HG02623 (cell line): ENCODE results near the gene WBP1L.

Source experiments
- ATAC-seq: cut with Tn5 transposase; IDR thresholded peaks from one replicate; pipeline ENCODE4 v1.9.1; 2021; ENCODE audit warnings: moderate library complexity; ENCODE audit not compliant: unreplicated experiment

The WBP1L gene

DNA sequence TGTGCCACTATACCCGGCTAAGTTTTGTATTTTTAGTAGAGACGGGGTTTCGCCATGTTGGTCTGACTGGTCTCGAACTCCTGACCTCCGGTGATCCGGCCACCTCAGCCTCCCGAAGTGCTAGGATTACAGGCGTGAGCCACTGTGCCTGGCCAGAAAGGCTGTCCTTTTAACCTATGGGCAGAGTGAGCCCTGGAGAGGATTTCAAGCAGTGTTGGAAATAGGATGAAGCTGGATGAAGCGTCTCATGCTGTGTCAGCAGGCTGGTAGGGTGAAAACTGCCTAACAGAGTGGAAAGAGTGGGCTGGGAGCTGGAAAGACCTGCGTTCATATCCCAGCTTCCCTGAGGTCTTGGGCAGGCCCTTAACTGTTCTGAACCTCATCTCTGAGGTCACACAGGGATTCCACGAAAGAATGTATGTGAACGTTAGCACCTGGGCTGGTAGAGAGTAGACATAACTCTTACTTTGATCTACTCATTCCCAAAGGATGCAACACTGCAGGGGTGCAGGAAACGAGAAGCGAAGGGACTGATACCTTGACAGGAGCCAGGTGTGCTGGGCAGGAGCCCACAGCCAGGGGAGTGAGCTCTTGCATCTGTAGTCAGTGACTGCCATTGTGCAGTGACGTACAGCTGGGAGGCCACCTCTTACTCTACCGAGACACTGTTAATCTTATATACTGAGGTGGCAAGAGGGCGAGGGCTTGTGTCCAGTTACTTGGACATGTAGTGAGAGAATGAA, 34.1 kb downstream of the WBP1L start:
- no peak for ATAC-seq

DNA sequence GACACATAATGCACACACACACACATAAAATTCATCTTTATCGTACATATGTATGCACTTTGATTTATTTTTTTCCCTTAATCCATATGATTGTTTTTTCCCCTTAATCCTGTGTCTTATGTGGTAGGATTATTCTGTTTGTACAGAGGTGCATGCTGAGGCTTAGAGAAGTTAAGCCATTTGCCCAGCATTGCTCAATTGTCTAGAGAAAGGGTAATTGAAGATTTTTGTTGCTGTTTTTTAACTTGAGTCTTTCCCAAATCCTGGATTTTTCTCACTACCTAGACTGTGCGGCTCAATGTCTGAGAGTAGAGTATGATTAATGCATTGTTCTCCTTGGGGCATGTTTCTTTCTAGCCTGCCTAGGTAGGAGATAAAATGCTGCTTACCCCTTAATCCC, 35.0 kb downstream of the WBP1L start:
- no peak for ATAC-seq

DNA sequence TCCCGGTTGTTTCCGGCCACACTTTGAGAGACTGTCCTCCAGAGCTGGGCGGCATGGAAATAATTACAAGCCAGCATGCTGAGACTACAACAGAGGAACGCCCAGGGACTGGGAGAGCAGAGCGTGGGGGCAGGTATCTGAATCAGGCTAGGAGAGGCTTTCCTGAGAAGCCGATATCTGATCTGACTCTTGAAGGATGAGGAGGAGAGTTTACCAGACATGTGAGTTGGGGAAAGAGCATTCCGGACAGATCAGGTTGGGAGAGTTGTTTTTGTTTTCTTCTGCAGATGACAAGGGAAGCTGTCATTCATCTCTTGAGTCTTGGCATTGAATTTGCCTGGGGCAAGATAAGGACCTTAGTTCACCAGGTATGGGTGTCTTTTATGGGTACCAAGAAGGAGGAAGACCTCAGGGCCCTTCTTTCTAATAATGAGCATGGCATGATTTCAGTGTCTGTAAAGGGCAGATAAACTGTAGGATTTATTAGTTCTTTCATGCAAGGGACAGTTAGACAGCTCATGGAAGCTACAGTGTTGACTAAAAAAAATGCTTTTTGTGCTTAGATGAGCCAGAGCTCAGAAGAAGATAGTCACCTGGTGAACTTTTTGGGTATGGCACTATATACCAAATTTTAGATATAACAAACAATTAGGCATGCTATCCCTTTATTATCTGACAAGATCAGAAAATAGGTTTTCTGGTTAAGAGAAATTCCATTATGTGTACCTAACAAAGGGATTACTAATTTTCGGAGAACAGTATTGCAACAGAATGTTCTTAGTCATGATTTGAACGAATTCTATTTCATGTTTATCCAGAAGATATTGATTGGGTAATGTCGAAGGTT, 36.2 kb downstream of the WBP1L start:
- ATAC-seq = no peak

DNA sequence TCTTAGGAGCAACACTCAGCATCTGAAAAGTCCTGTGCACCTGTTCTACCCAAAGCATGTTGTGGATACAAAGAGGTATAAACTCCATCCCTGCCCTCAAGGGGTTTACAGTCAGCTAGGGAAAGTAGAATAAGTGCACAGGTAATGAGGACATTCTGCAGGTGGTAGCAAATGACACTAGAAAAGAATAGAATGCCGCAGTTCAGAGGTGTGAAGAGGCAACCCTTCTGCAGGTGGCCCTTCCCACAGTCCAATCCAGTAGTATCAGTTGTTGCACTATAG, 36.7 kb downstream of the WBP1L start:
- no peak for ATAC-seq

DNA sequence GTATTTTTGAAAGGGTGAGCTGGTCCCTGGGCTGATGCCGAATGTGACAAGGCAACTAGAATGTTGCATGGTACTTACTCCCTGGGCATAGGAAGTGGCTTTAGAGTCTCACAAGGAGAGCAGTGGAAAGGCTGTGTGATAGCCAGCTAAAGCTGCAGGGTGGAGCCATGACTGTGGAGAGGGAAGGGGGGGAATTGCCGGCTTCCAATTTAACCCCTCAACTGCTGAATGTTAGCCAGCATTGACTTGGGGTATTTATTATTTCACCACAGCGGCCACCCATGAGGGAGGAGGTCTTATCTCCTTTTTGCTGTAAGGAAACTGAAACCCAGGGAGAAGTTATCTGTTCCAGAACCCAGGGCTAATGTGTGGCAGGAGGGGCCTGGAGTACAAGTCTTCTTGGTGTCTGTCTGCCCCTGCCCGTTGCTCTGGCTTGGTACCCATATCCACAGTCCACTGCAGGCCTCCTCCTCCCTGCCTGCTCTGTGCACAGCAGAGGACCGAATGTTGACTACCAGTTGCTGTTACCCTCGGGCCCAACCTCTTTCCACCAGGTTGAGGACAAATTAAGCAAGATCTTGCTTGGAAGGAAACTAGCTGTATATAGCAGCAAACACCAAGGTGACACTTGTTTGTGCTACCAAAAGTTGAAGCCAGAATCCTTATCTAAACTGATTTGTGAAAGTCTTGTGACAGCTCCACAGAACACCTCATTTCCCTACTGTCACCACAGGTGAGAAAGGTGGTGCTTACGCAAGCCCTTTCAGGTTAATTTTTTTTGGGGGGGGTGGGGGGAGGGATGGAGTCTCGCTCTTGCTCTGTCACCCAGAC, 37.6 kb downstream of the WBP1L start:
- ATAC-seq = no peak

DNA sequence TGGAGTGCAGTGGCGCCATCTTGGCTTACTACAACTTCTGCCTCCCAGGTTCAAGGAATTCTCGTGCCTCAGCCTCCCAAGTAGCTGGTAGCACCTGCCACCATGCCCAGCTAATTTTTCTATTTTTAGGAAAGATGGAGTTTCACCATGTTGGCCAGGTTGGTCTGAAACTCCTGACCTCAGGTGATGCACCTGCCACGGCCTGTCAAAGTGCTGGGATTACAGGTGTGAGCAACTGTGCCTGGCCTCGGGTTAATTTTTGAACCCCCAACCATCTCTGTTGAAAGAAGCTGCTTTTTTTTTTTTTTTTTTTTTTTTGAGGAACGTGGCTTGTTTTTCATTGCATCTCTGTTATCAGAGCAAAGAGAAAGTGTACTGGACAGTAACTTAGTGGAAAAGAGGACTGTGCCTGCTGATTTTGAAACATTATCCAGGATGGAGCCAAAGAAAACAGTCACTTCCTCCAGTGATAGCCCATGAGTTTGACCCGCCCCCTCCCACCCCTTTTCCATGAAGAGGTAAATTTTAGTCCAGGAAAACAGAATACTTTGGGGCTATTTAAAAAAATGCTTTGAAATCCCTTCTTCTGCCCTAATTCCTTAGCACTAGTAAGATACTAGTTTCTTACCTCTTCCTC, 38.3 kb downstream of the WBP1L start:
- no peak for ATAC-seq

DNA sequence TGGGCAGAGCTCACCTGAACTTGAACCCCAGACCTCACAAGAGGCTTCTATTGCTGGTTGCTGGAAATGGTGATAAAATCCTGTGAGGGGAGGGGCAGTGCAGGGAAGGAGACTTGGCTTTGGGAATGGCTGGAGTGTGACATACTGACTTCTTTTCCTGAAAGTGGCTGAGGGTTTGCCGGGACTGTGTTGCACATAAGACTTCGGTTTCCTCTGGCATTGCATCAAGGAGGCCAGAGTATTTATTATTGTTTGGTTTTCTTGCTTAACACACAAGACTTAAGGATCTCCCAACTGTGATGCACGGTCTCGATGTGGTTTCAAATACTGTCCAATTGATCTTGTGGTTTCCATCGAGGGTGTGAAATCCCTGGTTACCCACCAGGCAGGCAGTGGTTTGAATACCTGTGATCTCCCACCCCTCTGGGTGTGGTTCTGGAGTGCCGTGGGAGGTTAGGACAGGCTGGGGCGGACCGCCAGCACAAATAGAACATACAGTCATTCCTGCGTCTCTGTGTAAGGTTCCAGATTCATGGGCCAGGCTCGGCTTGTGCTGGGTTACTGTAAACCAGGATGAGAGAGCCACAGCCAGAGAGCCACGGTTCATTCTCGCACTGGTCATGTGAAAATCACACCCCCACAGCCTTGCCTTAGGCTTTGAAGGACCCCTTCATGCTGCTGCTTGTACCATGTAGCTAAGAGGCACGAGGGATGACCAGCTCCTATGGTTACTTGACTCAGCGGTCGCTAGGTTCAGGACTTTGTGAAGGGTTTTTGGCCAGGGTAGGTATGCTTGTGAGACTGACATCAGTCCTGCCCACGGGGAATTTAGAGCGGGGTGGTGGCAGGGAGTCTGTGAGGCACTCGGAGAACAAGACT, 39.2 kb downstream of the WBP1L start:
- no peak for ATAC-seq

DNA sequence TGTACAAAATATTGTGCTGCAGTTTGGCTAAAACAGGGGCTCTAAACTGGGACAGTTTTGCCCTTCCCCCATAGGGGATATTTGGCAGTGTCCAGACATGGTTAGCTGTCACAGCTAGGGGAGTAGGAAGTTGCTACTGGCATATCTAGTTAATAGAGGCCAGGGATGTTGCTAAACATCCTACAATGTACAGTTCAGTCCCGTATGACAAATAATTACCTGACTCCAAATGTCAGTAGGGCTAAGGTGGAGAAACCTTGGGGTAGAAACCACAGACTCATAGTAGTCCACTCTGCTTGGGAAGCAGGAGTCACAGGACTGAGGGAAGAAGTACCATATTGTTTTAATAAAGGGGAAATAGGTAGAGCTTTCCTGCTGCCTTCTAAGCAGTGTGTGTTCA, 39.8 kb downstream of the WBP1L start:
- no peak for ATAC-seq

DNA sequence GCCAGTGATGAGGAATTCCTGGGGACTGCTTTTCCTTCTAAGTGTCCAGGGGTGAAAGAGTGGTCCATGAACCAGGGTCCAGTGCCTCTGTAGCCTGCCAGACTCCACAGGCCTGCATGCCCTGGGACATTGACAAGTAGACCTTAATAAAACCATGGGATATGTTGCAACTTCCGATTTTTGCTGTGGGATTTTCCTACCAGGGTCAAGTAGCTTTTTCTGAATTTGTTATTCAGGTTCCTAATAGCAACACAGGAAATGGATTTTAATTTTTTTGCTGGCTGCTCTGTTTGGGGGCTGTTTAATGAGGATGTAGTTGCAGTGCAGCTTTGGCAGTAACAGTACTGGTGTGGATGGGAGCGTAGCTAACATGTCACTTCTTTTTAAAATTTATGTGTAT, 42.1 kb downstream of the WBP1L start:
- ATAC-seq = no peak

DNA sequence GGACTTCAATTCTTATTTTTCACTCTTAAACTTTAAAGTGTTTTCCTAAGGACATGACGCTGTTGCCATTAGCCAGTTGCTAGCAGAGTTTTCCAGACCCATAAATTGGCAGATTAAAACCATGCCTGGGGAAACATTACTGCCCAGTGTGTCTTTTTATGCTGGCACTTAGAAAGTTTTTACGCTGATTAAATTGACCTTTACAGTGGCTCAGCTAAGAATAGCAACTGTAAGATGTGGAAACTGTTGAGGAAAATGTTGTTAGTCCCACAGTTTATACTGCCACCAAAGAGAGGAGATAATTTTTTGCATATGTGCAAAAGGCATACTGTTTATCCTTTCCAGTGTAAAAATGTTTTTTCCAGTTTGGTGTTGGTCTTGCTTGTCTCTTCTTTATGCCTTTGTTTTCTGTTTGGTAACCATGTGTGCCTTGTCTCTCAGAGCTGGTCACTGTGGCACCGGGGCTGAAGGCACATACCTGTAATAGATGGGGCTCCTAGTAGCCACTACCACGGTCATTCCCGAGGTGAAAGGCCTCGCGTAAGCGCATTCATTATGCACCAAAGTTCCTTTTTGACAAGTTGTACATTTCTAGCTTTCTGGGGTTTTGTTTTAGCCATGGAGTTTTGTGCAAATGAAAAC, 48.1 kb downstream of the WBP1L start:
- no peak for ATAC-seq

DNA sequence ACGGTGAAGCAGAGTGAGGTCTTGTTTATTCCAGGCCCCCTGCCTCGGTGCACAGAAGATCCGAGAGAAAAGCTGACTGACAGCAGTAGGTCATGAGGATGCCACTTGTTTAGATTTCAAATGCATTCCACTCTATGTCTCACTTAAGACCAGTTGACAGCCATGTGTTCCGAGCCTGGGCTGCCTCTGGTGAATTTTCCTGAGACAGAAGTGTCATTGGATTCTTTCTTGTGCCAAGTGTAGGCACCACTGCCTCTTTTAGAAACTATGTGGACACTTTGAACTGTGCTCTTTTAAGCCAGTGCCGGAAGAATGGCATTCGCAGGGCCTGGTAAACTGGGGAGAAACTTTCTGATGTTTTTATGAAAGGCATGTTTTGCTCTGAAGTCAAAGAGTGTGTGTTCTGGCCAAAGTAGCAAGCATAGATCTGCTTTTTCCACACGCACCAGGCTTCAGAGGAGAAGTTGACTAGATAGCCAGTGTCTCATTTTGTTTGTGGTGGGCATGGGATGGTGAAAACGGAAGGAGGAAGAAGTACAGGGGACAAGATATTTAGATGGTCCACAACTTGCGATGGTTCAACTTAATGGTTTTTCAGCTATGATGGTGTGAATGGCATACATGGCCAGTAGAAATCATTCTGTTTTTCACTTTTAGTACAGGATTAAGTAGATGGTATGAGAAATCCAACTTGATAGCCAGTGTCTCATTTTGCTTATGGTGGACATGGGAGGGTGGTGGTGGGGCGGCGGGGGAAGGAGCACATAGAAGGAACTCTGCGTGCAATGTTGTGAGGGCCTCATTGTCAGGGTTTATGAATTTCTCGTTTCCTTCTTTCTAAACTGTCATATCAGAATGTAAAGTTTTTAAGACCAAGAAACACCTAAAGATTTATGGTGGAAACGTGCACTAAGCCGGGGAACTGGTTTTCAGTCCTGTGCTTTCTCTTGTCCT, 52.0 kb downstream of the WBP1L start:
- ATAC-seq = peak; percentile 20

DNA sequence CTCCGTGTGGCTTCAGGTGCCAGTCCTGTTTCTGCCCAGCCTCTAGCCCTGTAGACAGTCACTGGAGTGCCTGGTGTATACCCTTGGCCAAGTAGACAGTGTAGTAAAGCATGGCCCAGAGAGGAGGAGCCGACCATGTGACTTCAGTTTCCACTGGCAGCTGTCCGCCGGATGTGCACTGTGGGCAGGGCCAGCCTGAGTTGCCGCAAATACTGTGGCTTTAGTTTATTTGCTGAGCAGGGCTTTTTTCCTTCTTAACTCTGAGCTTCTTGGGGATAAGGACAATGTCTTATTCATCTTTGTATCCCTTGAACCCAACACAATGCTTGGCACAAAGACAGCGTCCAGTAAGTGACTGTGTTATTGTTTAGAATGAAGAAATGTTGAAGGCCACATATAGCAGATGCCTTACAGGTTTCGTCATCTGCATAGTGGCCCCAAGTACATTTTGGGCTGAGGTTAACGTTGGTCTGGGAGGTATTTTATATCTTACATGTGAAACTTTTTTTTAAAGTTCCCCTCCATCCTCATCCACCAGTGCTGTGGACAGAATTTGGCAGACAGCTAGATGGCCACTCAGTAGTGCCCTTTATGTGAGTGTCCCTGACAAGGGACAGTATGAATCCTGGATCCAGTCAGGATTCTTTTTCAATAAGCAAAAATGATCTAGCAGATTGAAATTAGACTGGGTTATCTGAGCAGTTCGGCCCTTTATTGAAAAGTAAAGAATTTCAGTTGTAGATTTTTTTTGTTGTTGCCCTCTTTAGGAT, 52.8 kb downstream of the WBP1L start:
- peak; percentile 97 for ATAC-seq

DNA sequence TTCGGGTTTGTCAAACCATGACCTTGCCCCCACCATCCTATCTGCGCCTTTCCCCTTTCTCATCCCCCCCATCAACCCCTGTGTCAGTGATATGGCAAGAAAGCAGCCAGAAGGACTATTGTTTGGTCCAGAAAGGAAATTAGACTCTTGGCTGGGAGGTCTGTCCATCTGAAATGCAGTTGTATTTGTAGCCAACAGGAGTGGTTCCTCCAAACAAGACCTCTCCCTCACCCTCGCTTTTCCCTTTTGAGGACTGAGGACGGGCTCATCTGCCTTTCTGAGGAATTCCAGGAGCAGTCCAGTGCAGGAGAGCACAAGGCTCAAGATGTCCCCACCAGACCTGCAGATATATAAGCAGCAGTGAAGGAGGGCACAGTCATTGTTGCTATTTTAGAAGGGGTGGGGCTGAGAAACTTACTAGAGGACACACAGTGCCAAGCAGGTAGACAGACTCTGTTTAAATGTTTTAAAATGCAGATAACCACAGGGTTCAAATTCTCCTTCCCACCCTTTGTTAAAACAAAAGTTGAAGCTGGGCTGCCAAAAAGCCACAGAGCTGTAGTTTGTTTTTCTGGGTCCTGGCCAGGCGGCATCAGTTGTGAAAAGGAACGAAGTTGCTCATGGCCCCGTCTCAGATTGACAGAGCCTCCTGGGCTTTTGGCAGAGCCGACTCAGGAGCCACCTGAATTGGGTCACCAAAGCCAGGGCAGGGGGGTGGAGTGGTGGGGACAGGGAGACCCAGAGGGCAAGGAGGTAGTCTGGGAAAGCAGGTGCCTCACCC, 56.1 kb downstream of the WBP1L start:
- no peak for ATAC-seq

DNA sequence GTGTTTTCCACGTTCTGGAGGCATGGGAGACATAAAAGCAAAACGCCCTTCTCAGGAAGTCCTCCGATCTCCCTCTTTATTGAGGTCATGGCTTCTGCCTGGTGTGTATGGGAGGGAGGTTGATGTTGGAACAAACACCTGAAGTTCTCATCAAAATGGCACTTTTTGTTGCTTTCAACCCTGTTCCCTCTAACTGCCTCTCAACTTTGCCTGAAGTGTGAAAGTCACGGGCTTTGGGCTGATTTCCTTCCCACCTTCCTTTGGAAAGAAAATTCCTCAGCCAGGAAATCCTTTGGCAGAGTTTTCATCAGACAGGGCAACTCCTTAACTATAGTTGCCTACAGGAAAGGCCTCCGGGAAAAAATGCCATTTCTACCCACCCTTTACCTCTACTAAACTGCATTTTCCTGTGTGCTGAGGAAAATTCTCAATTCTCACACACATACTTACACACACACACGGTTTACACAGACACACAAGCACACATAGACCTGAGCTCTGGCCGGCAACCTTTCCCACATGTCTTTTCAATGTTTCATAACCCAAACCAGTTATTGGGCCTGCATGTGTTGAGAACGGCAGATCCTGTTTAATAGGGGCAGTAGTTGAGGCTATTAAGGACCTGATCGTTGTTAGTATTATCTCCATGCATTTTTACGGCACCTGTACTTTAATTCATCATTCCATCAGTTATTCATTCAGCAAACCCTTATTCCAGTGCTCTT, 57.0 kb downstream of the WBP1L start:
- ATAC-seq = no peak

DNA sequence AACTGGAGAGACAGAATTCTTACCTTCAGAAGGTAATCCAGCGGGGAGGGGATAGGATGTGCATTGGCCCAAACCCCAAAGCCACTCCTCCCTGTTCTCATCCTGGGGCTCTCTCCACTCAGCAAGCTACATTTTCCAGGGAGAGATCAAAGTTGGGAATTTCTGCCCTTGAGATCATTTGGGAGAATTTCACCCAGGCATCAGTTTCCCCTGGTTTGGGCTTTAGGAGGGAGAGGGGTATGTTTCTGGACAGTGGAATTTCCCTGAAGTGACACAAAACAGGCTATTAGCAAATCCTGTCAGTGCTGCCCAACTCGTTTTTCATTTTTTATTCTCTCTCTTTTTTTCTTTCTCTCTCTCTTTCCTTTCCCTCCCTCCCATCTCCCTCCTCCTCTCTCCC, 57.7 kb downstream of the WBP1L start:
- no peak for ATAC-seq

DNA sequence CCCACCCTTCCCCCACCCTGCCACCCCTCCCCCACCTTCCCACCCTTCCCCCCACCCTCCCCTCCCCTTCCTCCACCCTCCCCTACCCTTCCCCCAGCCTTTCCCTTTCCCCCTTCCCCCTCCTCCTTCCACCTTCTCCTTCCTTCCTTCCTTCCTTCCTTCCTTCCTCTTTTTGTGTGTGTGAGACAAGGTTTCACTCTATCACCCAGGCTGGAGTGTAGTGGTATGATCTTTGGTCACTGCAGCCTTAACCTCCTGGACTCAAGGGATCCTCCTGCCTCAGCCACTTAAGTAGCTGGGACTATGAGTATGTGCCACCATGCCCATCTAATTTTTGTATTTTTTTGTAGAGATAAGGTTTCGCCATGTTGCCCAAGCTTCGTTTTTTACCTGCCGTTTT, 58.2 kb downstream of the WBP1L start:
- no peak for ATAC-seq
